ENCODE measurements around the gene PRLR.

PRLR gene

GRCh38 chr5:35026941-35027340, 203.3 kb downstream of the PRLR start:
- no peak for DNase-seq

GRCh38 chr5:35026280-35026840, 203.9 kb downstream of the PRLR start:
- DNase-seq, result no peak

- DNase-seq, result no peak
Measured at GRCh38 chr5:35024911-35025510, 205.3 kb downstream of the PRLR start.

GRCh38 chr5:35023391-35024178, 206.7 kb downstream of the PRLR start:
- no peak for DNase-seq

- DNase-seq, result no peak
Measured at GRCh38 chr5:35016174-35017051, 213.9 kb downstream of the PRLR start.

GRCh38 chr5:35015063-35015462, 215.2 kb downstream of the PRLR start:
- no peak for DNase-seq

DNA sequence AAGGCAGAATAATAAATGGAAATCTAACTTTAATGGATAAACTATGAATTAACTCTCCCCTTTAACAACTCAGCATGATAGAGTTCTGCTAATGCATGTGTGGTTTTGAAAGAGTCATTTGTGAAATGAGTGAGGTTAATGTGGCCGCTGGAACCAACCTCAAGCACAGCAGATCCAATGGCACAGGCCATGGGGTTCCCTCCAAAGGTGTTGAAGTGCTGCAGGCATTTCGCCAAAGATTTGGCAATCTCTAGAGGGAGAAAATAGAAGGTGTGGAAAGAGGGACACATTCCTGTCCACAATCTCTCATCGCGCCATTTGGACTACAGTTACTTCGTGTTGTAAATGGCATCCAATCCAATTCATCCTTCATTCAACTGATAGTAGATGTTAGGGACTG, 217.5 kb downstream of the PRLR start:
- no peak for DNase-seq

- DNase-seq, result no peak
Measured at GRCh38 chr5:35012365-35012764, 217.9 kb downstream of the PRLR start.

DNA sequence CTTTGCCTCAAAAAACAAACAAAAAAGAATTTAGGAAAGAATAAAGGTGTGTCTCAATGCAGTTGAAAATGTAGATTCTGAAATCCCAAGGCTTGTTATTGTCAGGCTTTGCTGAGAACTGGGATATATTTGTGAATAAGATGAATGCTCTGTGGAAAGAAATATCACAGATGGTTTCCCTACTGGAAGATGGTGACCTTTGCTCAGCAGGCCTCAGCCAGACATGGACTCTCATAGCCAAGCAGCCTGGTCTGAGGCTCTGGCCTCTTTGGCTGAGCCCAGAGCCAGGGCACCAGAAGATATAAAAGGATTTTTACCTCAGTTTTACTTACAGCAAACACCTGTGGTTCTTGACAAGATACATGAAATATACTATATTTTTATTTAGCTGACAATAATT, 219.6 kb downstream of the PRLR start:
- DNase-seq, result no peak

- DNase-seq, result no peak
Measured at GRCh38 chr5:35009657-35010056, 220.6 kb downstream of the PRLR start.

DNA sequence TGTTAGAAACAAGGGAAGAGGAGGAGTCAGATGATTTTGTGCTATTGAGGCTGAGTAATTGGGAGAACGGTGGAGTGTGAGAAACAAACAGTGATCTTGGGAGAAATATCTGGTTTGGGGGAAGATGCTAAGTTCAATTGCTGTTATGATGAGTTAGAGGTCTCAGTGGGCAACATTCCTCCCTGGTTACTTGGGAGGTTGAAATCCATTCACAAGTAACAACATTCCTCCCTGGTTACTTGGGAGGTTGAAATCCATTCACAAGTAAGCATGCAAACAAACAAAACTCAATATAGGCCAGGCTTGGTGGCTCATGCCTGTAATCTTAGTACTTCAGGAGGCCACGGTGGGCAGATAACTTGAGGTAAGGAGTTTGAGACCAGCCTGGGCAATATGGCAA, 221.3 kb downstream of the PRLR start:
- DNase-seq, result no peak

DNA sequence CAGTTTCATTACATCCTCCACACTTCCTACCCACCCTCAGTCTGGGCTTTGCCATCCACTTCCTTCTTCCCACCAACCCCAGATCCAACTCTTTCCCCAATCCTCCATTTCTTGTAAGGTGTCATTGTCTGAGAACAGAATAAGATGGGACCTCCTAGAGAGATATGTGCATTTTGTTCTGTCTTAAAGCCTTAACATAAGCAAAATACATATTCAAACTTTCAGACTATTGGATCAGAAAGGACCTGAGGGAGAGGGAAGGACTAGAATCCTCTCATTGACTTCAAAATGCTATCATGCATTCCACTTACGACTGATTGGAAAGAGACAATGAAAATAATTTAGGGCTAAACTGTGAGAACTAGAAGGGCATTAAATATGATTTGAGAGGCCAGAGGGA, 225.5 kb downstream of the PRLR start:
- no peak for DNase-seq

DNA sequence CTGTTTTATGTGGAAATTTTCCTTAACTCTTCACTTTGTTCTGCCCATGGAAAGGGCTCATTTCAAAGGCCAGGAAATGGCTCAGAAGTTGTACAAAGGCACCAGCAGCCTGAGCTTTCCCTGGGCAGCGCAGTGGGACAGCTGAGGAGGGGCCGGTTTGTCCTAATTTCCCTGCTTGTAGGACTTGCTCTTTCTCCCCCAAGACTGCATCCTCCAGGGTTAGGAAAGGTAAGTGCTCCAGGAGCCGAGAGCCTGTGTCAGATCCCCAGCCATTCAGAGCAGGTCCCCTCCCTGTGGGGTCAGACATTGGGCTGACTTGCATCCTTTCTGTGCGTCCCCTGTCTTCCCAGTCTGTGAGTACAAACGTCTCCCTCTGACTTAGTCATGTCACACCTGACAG, 226.1 kb downstream of the PRLR start:
- no peak for DNase-seq

DNA sequence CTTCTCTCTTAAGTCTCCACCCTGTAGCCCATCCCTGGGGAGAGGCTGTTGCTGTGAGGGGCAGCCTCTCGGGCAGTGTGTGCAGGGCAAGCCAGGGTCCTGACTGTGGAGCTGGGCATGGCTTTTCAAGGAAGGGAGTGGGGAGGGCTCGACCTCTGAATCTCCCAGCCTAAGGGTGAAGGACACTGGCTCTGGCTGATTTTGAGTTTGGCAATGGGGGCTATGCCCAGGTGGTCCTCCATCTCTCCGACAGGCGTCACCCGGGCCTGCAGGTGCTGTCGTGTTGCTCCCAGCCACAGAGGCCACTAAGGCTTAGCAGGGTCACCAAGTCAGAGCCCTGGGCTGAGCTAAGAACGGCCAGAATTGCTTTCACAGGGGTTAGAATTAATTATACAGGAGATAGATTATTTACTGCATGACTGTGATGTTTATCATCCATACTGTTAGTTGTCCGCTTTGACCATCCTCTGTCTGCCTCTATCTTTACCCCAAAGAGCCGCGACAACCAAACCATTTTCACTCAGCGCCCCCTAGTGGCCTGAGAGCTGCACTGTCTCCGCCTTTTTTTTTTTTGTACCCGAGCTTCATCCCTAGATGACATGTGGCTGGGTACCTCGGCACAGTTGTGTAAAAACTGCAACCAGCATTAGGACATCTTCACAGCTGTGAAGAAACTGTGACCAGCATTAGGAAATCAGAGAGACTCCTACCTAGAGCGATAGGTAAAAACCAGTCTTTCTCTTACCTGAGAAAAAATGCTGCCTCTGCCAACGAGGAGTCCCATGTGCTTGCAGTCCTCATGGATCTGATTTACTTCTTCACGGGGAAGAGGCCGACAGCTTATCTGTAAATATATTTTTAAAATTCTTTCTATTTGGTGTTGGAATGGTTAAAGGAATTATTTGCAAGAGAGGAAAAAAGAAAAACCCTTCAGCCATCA, 227.0 kb downstream of the PRLR start:
- peak; percentile 88 for DNase-seq

GRCh38 chr5:35002459-35002858, 227.8 kb downstream of the PRLR start:
- no peak for DNase-seq

GRCh38 chr5:35001842-35002241, 228.4 kb downstream of the PRLR start:
- DNase-seq, result no peak

Data from NCI-H748 treated with DMSO at 0.1 percent for 48 hours (cell line).